Hypothalamus (tissue), 51 donors: ENCODE results near the gene MTUS2.

Experiments
- DNase-seq, 51 donors: peaks; one replicate each; lab custom pipeline; 2025; lab: John Stamatoyannopoulos, UW

The MTUS2 gene

GRCh38 chr13:29473166-29473565 lies 653.0 kb downstream of the MTUS2 start:
- no peak for DNase-seq

GRCh38 chr13:29474991-29475390 lies 654.9 kb downstream of the MTUS2 start:
- no peak for DNase-seq

- DNase-seq: no peak
These were observed 655.9 kb downstream of the MTUS2 start for GRCh38 chr13:29476046-29476445.

- no peak for DNase-seq
These were observed 659.8 kb downstream of the MTUS2 start for GRCh38 chr13:29479716-29480492.

GRCh38 chr13:29480893-29481525 lies 660.9 kb downstream of the MTUS2 start:
- peak in 1 of 51 donors; percentile 13 for DNase-seq

GRCh38 chr13:29481603-29482002 lies 661.5 kb downstream of the MTUS2 start:
- no peak for DNase-seq

- DNase-seq: no peak
These were observed 662.4 kb downstream of the MTUS2 start for GRCh38 chr13:29482504-29482903.

GRCh38 chr13:29483211-29483610 lies 663.1 kb downstream of the MTUS2 start:
- DNase-seq: no peak

- no peak for DNase-seq
These were observed 663.5 kb downstream of the MTUS2 start for GRCh38 chr13:29483623-29484022.

- no peak for DNase-seq
These were observed 664.1 kb downstream of the MTUS2 start for GRCh38 chr13:29484236-29484635.

- no peak for DNase-seq
These were observed 664.7 kb downstream of the MTUS2 start for GRCh38 chr13:29484796-29485195.

- no peak for DNase-seq
These were observed 666.4 kb downstream of the MTUS2 start for GRCh38 chr13:29486551-29486950.

- DNase-seq: no peak
These were observed 667.6 kb downstream of the MTUS2 start for GRCh38 chr13:29487466-29488454.

- no peak for DNase-seq
These were observed 669.8 kb downstream of the MTUS2 start for GRCh38 chr13:29489650-29490560.

- DNase-seq: no peak
These were observed 670.4 kb downstream of the MTUS2 start for GRCh38 chr13:29490561-29490885.

- no peak for DNase-seq
These were observed 671.1 kb downstream of the MTUS2 start for GRCh38 chr13:29491248-29491647.

GRCh38 chr13:29493796-29494195 lies 673.7 kb downstream of the MTUS2 start:
- DNase-seq: no peak

GRCh38 chr13:29494520-29494919 lies 674.4 kb downstream of the MTUS2 start:
- DNase-seq: no peak

GRCh38 chr13:29496241-29496712 lies 676.1 kb downstream of the MTUS2 start:
- peak in 1 of 51 donors; percentile 14 for DNase-seq

- DNase-seq: no peak
These were observed 677.1 kb downstream of the MTUS2 start for GRCh38 chr13:29497137-29497654.
